Esophagus muscularis mucosa (tissue), 4 donors: ENCODE data around the gene HLA-DQB2. TPM values are rescaled to one million over a fixed set of nuclear protein-coding genes. Genes with fewer than 3 reads are reported as not detected.

Experiments
- DNase-seq: peaks from one replicate; pipeline ENCODE4 v3.0.0-alpha.2; 2017; ENCODE audit errors: extremely low spot score
- H3K27ac ChIP-seq, 4 donors: fragments of 200-600 bp; sonication (generic); replicated peaks in 1 of 4; 1 replicate in 3 of 4; 2 replicates in 1 of 4; pipeline ENCODE4 v1.5.1; 2016 to 2019; ENCODE audit warnings: mild to moderate bottlenecking in 1 of 4
- H3K27me3 ChIP-seq, 4 donors: fragments of 200-600 bp; sonication (generic); one replicate each; pipeline versions ENCODE4 v1.5.1 to v1.6.0; 2016 to 2019
- H3K36me3 ChIP-seq, 4 donors: fragments of 200-600 bp; sonication (generic); one replicate each; pipeline ENCODE4 v1.5.1; 2016 to 2019
- H3K4me1 ChIP-seq, 4 donors: fragments of 200-600 bp; sonication (generic); one replicate each; pipeline ENCODE4 v1.5.1; 2016 to 2019
- H3K4me3 ChIP-seq, 4 donors: fragments of 200-600 bp; sonication (generic); 1 replicate in 2 of 4; 2 replicates in 2 of 4; pipeline ENCODE4 v1.5.1; 2016 to 2019; ENCODE audit warnings: mild to moderate bottlenecking in 4 of 4, moderate library complexity in 1 of 4
- H3K9me3 ChIP-seq, 4 donors: fragments of 200-600 bp; sonication (generic); 1 replicate in 3 of 4; 2 replicates in 1 of 4; pipeline ENCODE4 v1.5.1; 2016 to 2019
- CTCF ChIP-seq, 3 experiments: fragments of 200-600 bp in 2 of 3; fragments of 450-650 bp in 1 of 3; sonication (generic) in 2 of 3; IDR thresholded peaks; one replicate each; pipeline ENCODE4 v1.5.1; 2017 to 2019; ENCODE audit warnings: antibody characterized with exemption in 3 of 3, mild to moderate bottlenecking in 2 of 3, moderate library complexity in 1 of 3
- EP300 ChIP-seq: sonication (generic); formaldehyde crosslinking; IDR thresholded peaks from one replicate; pipeline ENCODE4 v1.6.1; 2017; ENCODE audit warnings: antibody characterized with exemption
- POLR2A ChIP-seq: fragments of 450-650 bp; IDR thresholded peaks from one replicate; pipeline ENCODE4 v1.6.1; 2017; ENCODE audit warnings: antibody characterized with exemption, moderate library complexity, mild to moderate bottlenecking, low read depth
- POLR2AphosphoS5 ChIP-seq, 2 donors: sonication (generic); formaldehyde crosslinking; IDR thresholded peaks; one replicate each; pipeline ENCODE4 v1.6.1; 2017; ENCODE audit warnings: antibody characterized with exemption in 2 of 2
- intact Hi-C: fragments of 100-400 bp; cut with DNase I; formaldehyde crosslinking; loops from one replicate; pipeline ENCODE4 v1.15.1; 2023
- small RNA-seq, 3 donors: library from RNA; depleted of rRNA; stranded (forward); fragments of <200 nt; gene quantifications; one replicate each; pipeline ENCODE3, GENCODE V24; 2016
- total RNA-seq, 4 donors: library from RNA; depleted of rRNA; stranded (reverse); fragments of >200 nt; gene quantifications; one replicate each; pipeline versions ENCODE4 v1.1.0 to v1.2.1, GENCODE V29; 2016

The HLA-DQB2 gene
- total RNA-seq, 4 donors from 2014 or later, result 0.33 to 1.7 (median 0.86) TPM

DNA sequence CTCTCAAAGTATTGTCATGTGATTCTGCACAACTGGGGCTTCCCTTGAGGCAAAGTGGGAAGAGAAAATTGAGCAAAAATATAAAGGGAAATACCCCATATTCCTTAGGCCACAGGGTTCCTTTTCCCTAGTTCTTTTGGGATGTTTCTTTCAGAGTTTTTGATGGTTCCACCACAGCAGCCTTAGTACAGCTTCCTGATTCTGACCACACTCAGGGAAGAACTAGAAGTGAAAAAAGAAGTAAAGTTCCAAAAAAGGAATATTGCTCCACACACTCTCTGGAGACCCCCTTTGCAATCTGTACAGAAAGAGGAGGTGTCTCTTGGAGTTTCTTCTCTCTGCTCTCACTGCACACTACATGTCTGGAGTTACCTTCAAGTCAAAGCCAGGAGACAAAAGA is 50.1 kb downstream of the HLA-DQB2 start:
- H3K27ac ChIP-seq, result no peak overlapping the region
- intact Hi-C loops, result no loop called here
- no peak for DNase-seq
- H3K9me3 ChIP-seq, result no peaks in the 10 kb centered on the region
- H3K27me3 ChIP-seq, result peaks cover 0 to 5% (median 0%) of the 10 kb centered on the region in 4 donors
- no peak for TF ChIP-seq POLR2A
- TF ChIP-seq CTCF (IDR thresholded peaks at IDR 0.05), result no peak
- no peak for TF ChIP-seq EP300
- no peak for TF ChIP-seq POLR2AphosphoS5 (IDR thresholded peaks at IDR 0.05)
- no peaks in the 10 kb centered on the region for H3K4me1 ChIP-seq
- no peak overlapping the region for H3K4me3 ChIP-seq
- no peaks in the 10 kb centered on the region for H3K36me3 ChIP-seq

GRCh38 chr6:32709625-32710024 is 53.7 kb downstream of the HLA-DQB2 start:
- DNase-seq, result no peak
- Histone ChIP-seq H3K4me3 (no peak overlapping the region), H3K9me3 (no peaks in the 10 kb centered on the region), H3K27me3 (no peaks in the 10 kb centered on the region), H3K4me1 (no peaks in the 10 kb centered on the region), H3K27ac (no peak overlapping the region), H3K36me3 (no peaks in the 10 kb centered on the region)
- TF ChIP-seq CTCF (IDR thresholded peaks at IDR 0.05) (no peak), POLR2AphosphoS5 (IDR thresholded peaks at IDR 0.05) (no peak), EP300 (no peak), POLR2A (no peak)
- intact Hi-C loops, result loop anchor here (10.0 kb wide), 1 partner anchor 85 kb away; no protein-coding TSS in a partner anchor

Small RNA genes lying within 50 kb of the gene (small RNA-seq; reads per million reads assigned to genes)
- 0 to 0.17 (median 0) reads per million in 3 donors for gene MIR3135B

Other genes with a start within 250 kb of the HLA-DQB2 start
- 10 to 100 TPM in 2 of 4 donors, under 1 TPM in 2; 0.83 to 71.0 (median 7.2) TPM for gene HLA-DRB5, start 233.2 kb downstream of the HLA-DQB2 start, total RNA-seq
- 10 to 100 TPM; 28.2 to 93.2 (median 49.1) TPM for gene HLA-DRB1, start 173.7 kb downstream of the HLA-DQB2 start, total RNA-seq
- gene HLA-DQA1, start 126.1 kb downstream of the HLA-DQB2 start, total RNA-seq, result 1 to 10 TPM in 3 of 4 donors, under 1 TPM in 1; 0.97 to 8.4 (median 5.1) TPM
- 1 to 10 TPM in 2 of 4 donors, under 1 TPM in 1, not detected in 1; 0.71 to 5.8 (median 4.8) TPM for gene HLA-DQB1, start 96.9 kb downstream of the HLA-DQB2 start, total RNA-seq
- 1 to 10 TPM in 1 of 4 donors, under 1 TPM in 2, not detected in 1; 0.40 to 3.2 (median 0.42) TPM for gene HLA-DQA2, start 22.1 kb downstream of the HLA-DQB2 start, total RNA-seq
- under 1 TPM in 3 of 4 donors, not detected in 1; 0.19 to 0.33 (median 0.29) TPM for gene HLA-DOB, start 53.5 kb upstream of the HLA-DQB2 start, total RNA-seq
- 10 to 100 TPM in 3 of 4 donors, 1 to 10 TPM in 1; 8.6 to 16.3 (median 13.4) TPM for gene TAP2, start 75.2 kb upstream of the HLA-DQB2 start, total RNA-seq
- 10 to 100 TPM; 25.7 to 38.4 (median 32.4) TPM for gene PSMB8, start 80.5 kb upstream of the HLA-DQB2 start, total RNA-seq
- gene TAP1, start 90.2 kb upstream of the HLA-DQB2 start, total RNA-seq, result 10 to 100 TPM; 28.7 to 45.7 (median 34.8) TPM
- gene PSMB9, start 90.7 kb upstream of the HLA-DQB2 start, total RNA-seq, result 10 to 100 TPM in 3 of 4 donors, 1 to 10 TPM in 1; 9.1 to 26.2 (median 20.5) TPM
- 10 to 100 TPM in 2 of 4 donors, 1 to 10 TPM in 2; 8.0 to 17.2 (median 11.0) TPM for gene HLA-DMB, start 177.5 kb upstream of the HLA-DQB2 start, total RNA-seq
- 10 to 100 TPM; 17.2 to 26.0 (median 21.6) TPM for gene HLA-DMA, start 189.6 kb upstream of the HLA-DQB2 start, total RNA-seq
- 100 to 1,000 TPM; 107 to 148 (median 118) TPM for gene BRD2, start 205.1 kb upstream of the HLA-DQB2 start, total RNA-seq
- 10 to 100 TPM in 2 of 4 donors, 1 to 10 TPM in 2; 3.8 to 11.5 (median 8.3) TPM for gene HLA-DOA, start 246.1 kb upstream of the HLA-DQB2 start, total RNA-seq